ENCODE data around the gene HIVEP2.

The HIVEP2 gene

DNA sequence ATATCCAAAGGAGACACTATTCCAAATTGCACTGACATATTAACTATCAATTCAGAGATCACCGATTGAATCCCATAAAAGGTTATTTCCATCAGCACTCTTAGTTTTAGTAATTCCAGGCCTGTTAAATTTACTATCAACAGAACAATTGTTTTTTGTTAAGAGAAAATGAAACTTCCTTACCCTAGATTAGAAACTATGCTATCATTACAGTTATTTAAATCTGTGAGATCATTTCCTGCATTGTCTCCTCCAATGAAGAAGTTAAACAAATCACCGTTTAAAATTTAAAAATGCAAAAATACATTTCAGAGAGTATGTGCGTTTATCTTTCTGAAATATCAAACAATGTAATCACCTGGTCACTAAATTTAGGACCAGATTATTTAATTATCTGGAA is 57.5 kb downstream of the HIVEP2 start:
- no peak for DNase-seq

GRCh38 chr6:142886431-142887170 is 58.4 kb downstream of the HIVEP2 start:
- DNase-seq, result no peak

DNA sequence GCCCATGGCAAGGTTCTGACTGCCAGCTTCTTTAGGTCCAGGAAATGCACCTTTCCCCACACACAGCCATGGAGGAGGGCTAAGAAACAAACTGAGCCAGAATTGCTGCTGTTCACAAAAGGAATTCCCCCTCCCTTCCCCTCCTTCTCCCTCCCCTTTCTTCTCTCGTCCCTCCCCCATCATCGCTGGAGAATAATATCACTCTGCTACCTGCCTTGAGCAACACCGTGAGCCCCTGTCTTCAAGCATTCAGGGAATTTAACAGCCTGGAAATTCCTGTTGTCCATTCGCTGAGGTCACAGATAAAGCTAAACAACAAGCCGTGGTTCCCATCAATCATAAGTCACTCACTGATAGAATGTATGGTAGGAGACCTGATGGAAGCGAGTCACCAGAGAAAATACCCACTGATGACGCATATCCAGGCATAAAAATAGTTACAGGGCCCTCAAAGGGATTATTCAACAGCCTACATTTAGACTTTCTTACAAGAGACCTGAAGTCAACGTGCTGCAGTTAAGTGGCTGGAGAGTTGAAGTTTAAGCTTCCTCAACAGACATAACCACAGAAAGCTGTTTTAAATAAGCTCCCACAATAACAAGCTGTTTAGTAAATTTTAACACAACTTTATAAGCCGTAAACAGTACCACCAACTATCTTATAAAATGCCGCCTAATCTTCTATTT is 59.7 kb downstream of the HIVEP2 start:
- DNase-seq, result no peak

- no peak for DNase-seq
These were observed 60.6 kb downstream of the HIVEP2 start for GRCh38 chr6:142884214-142885035.

DNA sequence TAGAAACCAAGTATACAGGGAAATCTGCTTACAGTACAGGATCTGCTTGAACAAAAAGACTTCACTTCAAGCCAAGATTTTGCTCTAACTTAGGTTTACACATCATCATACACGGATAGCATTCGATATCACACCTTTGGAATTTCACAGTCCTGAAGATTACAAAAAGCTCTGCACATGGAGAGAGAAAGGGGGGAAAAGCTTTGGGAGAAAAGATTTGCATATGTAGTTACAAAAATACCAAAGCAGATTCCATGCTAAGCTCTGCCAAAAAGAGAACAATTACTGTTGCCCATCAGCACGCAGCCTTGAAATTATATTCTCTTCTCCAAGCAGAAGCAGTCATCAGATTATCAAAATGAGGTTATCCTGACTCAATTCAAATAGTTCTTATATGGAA is 62.0 kb downstream of the HIVEP2 start:
- DNase-seq, result no peak

- DNase-seq, result no peak
These were observed 63.2 kb downstream of the HIVEP2 start for GRCh38 chr6:142881761-142882160.

DNA sequence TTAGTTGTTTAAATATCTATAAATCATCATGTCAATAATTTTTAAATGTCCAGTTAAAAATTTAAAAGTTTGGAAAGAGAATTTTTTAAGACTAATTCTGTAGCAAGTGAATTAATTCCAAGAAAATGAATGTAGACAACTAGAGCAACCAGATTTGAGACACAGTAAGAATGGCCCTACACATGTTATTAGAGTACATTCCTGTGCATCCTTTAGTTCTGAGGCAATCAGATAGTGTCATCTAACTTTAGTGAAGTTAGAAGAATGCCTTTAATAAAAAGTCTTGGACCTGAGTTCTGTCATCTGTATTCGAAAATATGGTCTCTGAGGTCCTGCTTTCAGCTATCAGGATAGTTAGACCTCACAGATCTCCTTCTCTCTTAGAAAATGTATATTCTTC is 63.7 kb downstream of the HIVEP2 start:
- no peak for DNase-seq

- DNase-seq, result no peak
These were observed 64.8 kb downstream of the HIVEP2 start for GRCh38 chr6:142880201-142880600.

- no peak for DNase-seq
These were observed 65.4 kb downstream of the HIVEP2 start for GRCh38 chr6:142879527-142879926.

DNA sequence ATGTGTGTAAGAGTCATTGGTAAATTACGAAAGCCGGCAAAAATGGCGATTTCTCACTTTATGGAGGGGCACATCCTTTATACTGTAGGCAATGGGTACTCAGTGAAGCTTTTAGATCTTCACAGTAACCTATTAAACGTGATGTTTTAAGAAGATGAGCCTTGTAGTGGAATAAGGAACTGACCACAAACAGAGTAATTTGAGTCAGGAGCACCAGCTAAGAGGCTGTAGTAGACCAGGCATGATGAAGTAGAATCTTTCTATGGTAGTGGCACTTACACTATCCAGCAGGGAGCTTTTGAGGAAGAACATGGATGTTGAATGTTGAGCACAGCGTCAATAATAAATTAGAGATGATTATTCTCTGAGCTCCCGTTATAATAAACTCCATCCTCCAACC is 65.9 kb downstream of the HIVEP2 start:
- no peak for DNase-seq

DNA sequence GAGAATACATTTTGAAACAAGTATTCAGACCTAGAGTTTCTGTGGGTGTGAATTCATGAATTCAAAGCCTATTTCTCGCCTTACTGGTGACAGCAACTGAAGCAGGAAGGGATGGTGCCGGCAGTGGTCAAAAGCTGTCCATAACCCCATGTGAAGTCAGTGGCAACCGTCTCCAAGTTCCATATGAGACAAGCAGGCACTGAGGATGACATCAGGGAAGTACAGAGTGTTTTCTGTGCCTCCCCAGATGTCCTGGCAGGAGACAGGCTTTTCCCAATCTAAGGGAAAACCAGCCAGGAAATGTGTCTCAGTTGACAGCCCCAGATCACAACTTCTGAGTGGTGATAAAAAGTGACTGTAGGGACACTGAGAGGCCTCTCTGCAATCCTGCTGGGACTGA is 66.6 kb downstream of the HIVEP2 start:
- DNase-seq, result no peak

- DNase-seq, result no peak
These were observed 70.3 kb downstream of the HIVEP2 start for GRCh38 chr6:142874676-142875075.

DNA sequence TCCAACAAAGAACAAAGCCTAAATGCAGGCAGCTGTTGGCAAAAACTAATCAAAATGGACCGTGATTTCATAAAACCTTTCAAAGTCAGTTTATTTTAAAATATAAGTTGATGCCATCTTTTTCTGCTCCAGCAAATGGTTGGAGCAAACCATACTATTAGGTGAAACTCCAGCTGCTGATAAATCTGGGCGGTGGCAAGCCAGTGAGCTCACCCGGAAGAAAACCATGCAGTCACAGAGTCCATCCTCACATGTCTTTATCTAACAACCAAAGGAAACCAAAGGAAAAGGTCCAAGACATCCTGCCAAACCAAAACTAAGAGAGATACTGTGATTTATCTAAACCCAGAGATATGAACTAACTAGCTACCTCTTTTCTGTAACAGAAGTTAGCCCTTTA is 72.6 kb downstream of the HIVEP2 start:
- no peak for DNase-seq

- DNase-seq, result no peak
These were observed 73.1 kb downstream of the HIVEP2 start for GRCh38 chr6:142871910-142872331.

DNA sequence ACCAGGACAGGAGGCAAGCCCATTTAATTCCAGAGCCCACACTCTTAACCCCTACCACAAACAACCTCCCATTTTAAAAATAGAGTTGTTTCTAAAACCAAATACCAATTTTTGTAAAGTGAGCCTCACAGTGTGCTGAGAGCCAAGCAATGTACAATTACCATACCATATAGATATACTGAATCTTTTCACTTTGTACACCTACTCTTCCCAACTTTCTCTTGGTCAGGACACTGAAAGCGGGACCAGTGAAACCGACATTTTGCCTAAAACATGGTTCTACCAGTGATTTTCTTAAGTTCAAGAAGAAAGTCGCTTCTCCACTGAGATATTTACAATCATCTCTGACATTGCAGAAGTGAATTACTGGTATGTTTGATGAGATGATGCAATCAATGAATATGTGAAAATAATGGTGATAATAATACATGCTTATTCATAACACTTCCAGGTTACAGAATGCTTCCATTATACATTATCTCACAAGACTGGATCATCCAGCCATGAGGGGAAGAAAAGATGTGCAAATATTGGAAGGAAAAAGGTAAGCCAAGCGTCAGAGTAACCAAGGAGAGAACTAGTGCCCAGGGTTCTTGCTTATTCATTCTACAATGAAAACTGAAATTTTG is 74.1 kb downstream of the HIVEP2 start:
- DNase-seq, result no peak

GRCh38 chr6:142868917-142869316 is 76.1 kb downstream of the HIVEP2 start:
- DNase-seq, result no peak

- DNase-seq, result no peak
These were observed 76.8 kb downstream of the HIVEP2 start for GRCh38 chr6:142867988-142868812.

DNA sequence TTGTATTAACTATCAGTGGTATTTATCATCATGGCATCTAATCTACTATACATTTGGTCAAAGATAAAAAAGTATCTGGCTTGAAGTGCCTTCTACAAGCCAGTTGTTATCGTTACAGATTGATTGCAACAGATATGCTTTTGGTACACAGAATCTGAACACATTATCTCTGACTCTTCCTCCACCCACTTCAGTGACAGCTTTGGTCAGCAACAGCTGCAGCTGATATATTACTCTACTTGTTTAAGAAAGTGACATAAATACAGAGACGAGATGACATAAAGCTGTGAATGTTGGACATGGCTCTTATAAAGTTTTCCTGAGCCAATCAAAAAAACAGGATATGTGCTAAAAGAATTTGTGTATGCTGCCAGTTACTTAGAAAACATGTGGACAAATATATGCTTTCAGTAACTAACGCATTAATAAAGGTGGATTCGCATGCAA is 77.6 kb downstream of the HIVEP2 start:
- DNase-seq, result no peak

- DNase-seq, result no peak
These were observed 81.0 kb downstream of the HIVEP2 start for GRCh38 chr6:142863981-142864380.

GRCh38 chr6:142861711-142862110 is 83.3 kb downstream of the HIVEP2 start:
- DNase-seq, result no peak

DNA sequence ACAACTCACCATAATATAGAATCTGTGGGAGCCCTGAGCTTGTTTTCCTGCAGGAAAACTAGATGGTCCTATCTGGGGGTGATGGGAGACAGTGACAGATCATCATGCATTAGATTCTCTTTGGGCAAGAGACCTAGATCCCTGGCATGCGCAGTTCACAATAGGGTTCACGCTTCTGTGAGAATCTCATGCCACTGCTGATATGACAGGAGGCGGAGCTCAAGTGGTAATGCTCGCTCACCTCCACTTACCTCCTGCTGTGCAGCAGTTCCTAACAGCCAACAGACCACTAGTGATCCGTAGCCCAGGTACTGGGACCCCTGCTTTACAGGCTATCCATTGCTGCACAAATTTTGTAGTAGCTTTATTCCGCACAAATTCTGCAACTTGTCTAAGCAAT is 84.5 kb downstream of the HIVEP2 start:
- no peak for DNase-seq
